Esophagus muscularis mucosa (tissue), 4 donors: ENCODE measurements around the gene CCN5. TPM values are rescaled to one million over a fixed set of nuclear protein-coding genes. Genes with fewer than 3 reads are reported as not detected.
A peak's percentile ranks its signal among the peaks of the same experiment; 100 is the strongest.

Source experiments
- DNase-seq: peaks from one replicate; pipeline ENCODE4 v3.0.0-alpha.2; 2017; ENCODE audit errors: extremely low spot score
- H3K27ac ChIP-seq, 4 donors: fragments of 200-600 bp; sonication (generic); replicated peaks in 1 of 4; 1 replicate in 3 of 4; 2 replicates in 1 of 4; pipeline ENCODE4 v1.5.1; 2016 to 2019; ENCODE audit warnings: mild to moderate bottlenecking in 1 of 4
- H3K27me3 ChIP-seq, 4 donors: fragments of 200-600 bp; sonication (generic); one replicate each; pipeline versions ENCODE4 v1.5.1 to v1.6.0; 2016 to 2019
- H3K36me3 ChIP-seq, 4 donors: fragments of 200-600 bp; sonication (generic); one replicate each; pipeline ENCODE4 v1.5.1; 2016 to 2019
- H3K4me1 ChIP-seq, 4 donors: fragments of 200-600 bp; sonication (generic); one replicate each; pipeline ENCODE4 v1.5.1; 2016 to 2019
- H3K4me3 ChIP-seq, 4 donors: fragments of 200-600 bp; sonication (generic); 1 replicate in 2 of 4; 2 replicates in 2 of 4; pipeline ENCODE4 v1.5.1; 2016 to 2019; ENCODE audit warnings: mild to moderate bottlenecking in 4 of 4, moderate library complexity in 1 of 4
- H3K9me3 ChIP-seq, 4 donors: fragments of 200-600 bp; sonication (generic); 1 replicate in 3 of 4; 2 replicates in 1 of 4; pipeline ENCODE4 v1.5.1; 2016 to 2019
- CTCF ChIP-seq, 3 experiments: fragments of 200-600 bp in 2 of 3; fragments of 450-650 bp in 1 of 3; sonication (generic) in 2 of 3; IDR thresholded peaks; one replicate each; pipeline ENCODE4 v1.5.1; 2017 to 2019; ENCODE audit warnings: antibody characterized with exemption in 3 of 3, mild to moderate bottlenecking in 2 of 3, moderate library complexity in 1 of 3
- EP300 ChIP-seq: sonication (generic); formaldehyde crosslinking; IDR thresholded peaks from one replicate; pipeline ENCODE4 v1.6.1; 2017; ENCODE audit warnings: antibody characterized with exemption
- POLR2A ChIP-seq: fragments of 450-650 bp; IDR thresholded peaks from one replicate; pipeline ENCODE4 v1.6.1; 2017; ENCODE audit warnings: antibody characterized with exemption, moderate library complexity, mild to moderate bottlenecking, low read depth
- POLR2AphosphoS5 ChIP-seq, 2 donors: sonication (generic); formaldehyde crosslinking; IDR thresholded peaks; one replicate each; pipeline ENCODE4 v1.6.1; 2017; ENCODE audit warnings: antibody characterized with exemption in 2 of 2
- WGBS: methylation state at CpG from one replicate; pipeline ENCODE4 v1.1.5; 2018; 5-methylcytosine and 5-hydroxymethylcytosine counted together
- intact Hi-C: fragments of 100-400 bp; cut with DNase I; formaldehyde crosslinking; loops from one replicate; pipeline ENCODE4 v1.15.1; 2023
- total RNA-seq, 4 donors: library from RNA; depleted of rRNA; stranded (reverse); fragments of >200 nt; gene quantifications; one replicate each; pipeline versions ENCODE4 v1.1.0 to v1.2.1, GENCODE V29; 2016

The CCN5 gene
- total RNA-seq, 4 donors from 2014 or later, result 350 to 833 (median 456) TPM

DNA sequence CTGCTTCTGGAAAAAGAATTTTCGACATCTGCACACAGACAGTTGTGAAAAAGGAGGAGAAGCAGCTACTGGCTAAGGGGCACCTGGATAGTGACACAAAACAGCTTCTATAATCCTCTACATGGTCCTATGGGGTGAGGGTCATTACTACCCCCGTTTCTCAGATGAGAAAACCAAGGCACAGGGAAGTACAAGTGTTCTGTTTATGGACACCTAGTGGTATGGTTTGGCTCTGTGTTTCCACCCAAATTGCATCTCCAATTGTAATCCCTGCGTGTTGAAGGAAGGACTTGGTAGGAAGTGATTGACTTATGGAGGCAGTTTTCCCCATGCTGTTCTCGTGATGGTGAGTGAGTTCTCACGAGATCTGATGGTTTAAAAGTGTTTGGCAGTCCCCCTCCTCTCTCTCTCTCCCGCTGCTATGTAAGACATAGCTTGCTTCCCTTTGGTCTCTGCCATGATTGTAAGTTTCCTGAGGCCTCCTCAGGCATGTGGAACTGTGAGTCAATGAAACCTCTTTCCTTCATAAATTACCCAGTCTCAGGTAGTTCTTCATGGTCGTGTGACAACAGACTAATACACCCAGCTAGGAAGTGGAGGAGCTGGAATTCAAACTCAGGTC lies 28.0 kb downstream of the CCN5 start:
- Histone ChIP-seq H3K27me3 (no peaks in the 10 kb centered on the region), H3K9me3 (no peaks in the 10 kb centered on the region), H3K4me1 (peaks cover 27 to 72% (median 64%) of the 10 kb centered on the region in 4 donors), H3K27ac (peak overlapping the region; percentile 55 to 79 (median 64)), H3K4me3 (no peak overlapping the region), H3K36me3 (no peaks in the 10 kb centered on the region)
- intact Hi-C loops, result loop anchor here (10.0 kb wide), 1 partner anchor 222 kb away; the partner anchor contains the start of genes STK4 and TOMM34
- TF ChIP-seq POLR2AphosphoS5 (IDR thresholded peaks at IDR 0.05) (no peak), CTCF (IDR thresholded peaks at IDR 0.05) (no peak), EP300 (no peak), POLR2A (no peak)
- DNase-seq, result no peak
- 71% methylated on average over 7 of the region's 7 CpGs for WGBS

DNA sequence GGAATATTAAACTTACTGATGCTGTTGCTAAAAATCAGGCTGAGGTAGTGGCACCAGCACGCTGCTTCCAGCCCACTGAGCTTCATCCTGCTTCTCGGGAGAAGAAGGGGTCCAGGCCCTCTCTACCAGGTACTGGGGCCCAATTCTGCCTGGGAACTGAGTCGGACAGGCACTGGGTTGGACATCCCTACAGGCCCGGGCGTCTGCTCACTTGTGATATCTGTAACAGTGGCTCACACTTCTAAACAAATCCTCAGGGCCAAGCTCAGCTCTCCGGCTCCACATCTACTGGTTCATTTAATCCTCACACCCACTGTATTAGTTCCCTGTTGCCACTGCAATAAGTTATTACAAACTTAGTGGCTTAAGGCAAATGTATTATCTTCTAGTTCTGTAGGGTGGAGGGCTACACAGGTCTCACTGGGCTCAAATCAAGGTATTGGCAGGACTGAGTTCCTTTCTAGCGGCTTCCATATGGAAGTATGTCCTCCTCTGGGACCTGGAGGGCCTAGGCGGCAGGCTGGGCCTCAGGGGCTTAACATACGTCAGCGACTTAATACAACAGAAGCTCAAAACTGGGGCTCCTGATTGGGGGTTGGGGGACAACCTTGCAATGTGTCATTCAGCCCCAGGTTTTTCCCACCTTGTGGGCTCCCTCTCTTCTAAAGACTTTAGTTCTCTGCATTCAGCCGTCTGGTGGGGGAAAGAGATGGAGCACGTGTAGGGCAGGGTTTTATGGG lies 28.9 kb downstream of the CCN5 start:
- no peaks in the 10 kb centered on the region for H3K36me3 ChIP-seq
- peak overlapping the region; percentile 55 to 79 (median 71) for H3K27ac ChIP-seq
- no peak for DNase-seq
- WGBS, result 93% methylated on average over 7 of the region's 12 CpGs
- TF ChIP-seq EP300, result no peak
- no peak for TF ChIP-seq CTCF (IDR thresholded peaks at IDR 0.05)
- TF ChIP-seq POLR2A, result no peak
- no peak for TF ChIP-seq POLR2AphosphoS5 (IDR thresholded peaks at IDR 0.05)
- intact Hi-C loops, result loop anchor here (10.0 kb wide), 1 partner anchor 221 kb away; the partner anchor contains the start of genes STK4 and TOMM34
- peaks cover 25 to 65% (median 59%) of the 10 kb centered on the region in 4 donors for H3K4me1 ChIP-seq
- no peaks in the 10 kb centered on the region for H3K9me3 ChIP-seq
- peaks cover 0 to 4% (median 0%) of the 10 kb centered on the region in 4 donors for H3K27me3 ChIP-seq
- H3K4me3 ChIP-seq, result no peak overlapping the region

GRCh38 chr20:44745122-44745597 lies 30.0 kb downstream of the CCN5 start:
- TF ChIP-seq CTCF (IDR thresholded peaks at IDR 0.05) (no peak), POLR2AphosphoS5 (IDR thresholded peaks at IDR 0.05) (no peak)
- Histone ChIP-seq H3K36me3 (peaks cover 0 to 3% (median 0%) of the 10 kb centered on the region in 4 donors), H3K27me3 (peaks cover 0 to 14% (median 4%) of the 10 kb centered on the region in 4 donors)

GRCh38 chr20:44745598-44746366 lies 30.6 kb downstream of the CCN5 start, which contains the start of gene KCNK15:
KCNK15 (plus strand) TSS chr20:44745865; CDS start chr20:44745911, 46 bp downstream.
- H3K4me3 ChIP-seq, result peak within 1 kb of the TSS; percentile 67 to 75 (median 74)
- H3K27me3 ChIP-seq, result peaks cover 0 to 21% (median 4%) of the 10 kb centered on the region in 4 donors
- intact Hi-C loops, result loop anchor here (10.0 kb wide), 1 partner anchor 219 kb away; the partner anchor contains the start of genes STK4 and TOMM34
- H3K36me3 ChIP-seq, result peaks cover 0 to 3% (median 0%) of the 10 kb centered on the region in 4 donors
- 3% methylated on average over 12 of the region's 81 CpGs for WGBS
- DNase-seq, result no peak
- peak within 1 kb of the TSS; percentile 67 to 79 (median 72) for H3K27ac ChIP-seq
- peaks cover 29 to 68% (median 61%) of the 10 kb centered on the region in 4 donors for H3K4me1 ChIP-seq
- H3K9me3 ChIP-seq, result no peaks in the 10 kb centered on the region
- TF ChIP-seq POLR2A, result peak; percentile 19
- peak; percentile 40 to 70 for TF ChIP-seq POLR2AphosphoS5 (IDR thresholded peaks at IDR 0.05)
- TF ChIP-seq EP300, result no peak
- TF ChIP-seq CTCF (IDR thresholded peaks at IDR 0.05), result peak in 1 of 3 experiments; percentile 9

More at GRCh38 chr20:44745122-44745597, 30.0 kb downstream of the CCN5 start:
- no peaks in the 10 kb centered on the region for H3K9me3 ChIP-seq
- intact Hi-C loops, result loop anchor here (10.0 kb wide), 1 partner anchor 220 kb away; the partner anchor contains the start of genes STK4 and TOMM34
- WGBS, result 48% methylated on average over 5 of the region's 5 CpGs
- H3K4me1 ChIP-seq, result peaks cover 27 to 62% (median 57%) of the 10 kb centered on the region in 4 donors
- peak overlapping the region; percentile 67 to 75 (median 74) for H3K4me3 ChIP-seq
- DNase-seq, result no peak
- H3K27ac ChIP-seq, result peak overlapping the region; percentile 67 to 79 (median 72)
